Spinal cord (tissue), 10 donors: ENCODE measurements around the gene NCLN. TPM values are rescaled to one million over a fixed set of nuclear protein-coding genes. Genes with fewer than 3 reads are reported as not detected.

Experiments used
- DNase-seq, 6 donors: peaks; one replicate each; pipeline versions ENCODE4 v3.0.0 to v3.0.0-alpha.2; 2013 to 2015; ENCODE audit warnings: low spot score in 6 of 6, low read depth in 4 of 6
- H3K27ac ChIP-seq: one replicate; pipeline ENCODE4 v1.5.1; 2013; ENCODE audit warnings: low read depth, low read length, control low read depth
- H3K27me3 ChIP-seq: one replicate; pipeline ENCODE4 v1.6.1; 2013; ENCODE audit warnings: low read length; ENCODE audit not compliant: control insufficient read depth, insufficient read depth
- H3K36me3 ChIP-seq: one replicate; pipeline ENCODE4 v1.6.1; 2013; ENCODE audit warnings: low read length; ENCODE audit not compliant: control insufficient read depth, insufficient read depth
- H3K4me1 ChIP-seq: one replicate; pipeline ENCODE4 v1.6.1; 2013; ENCODE audit warnings: low read length; ENCODE audit not compliant: control insufficient read depth, insufficient read depth
- H3K4me3 ChIP-seq: one replicate; pipeline ENCODE4 v1.5.1; 2013; ENCODE audit warnings: low read depth, low read length, control low read depth
- H3K9me3 ChIP-seq: one replicate; pipeline ENCODE4 v1.6.1; 2013; ENCODE audit warnings: low read length; ENCODE audit not compliant: control insufficient read depth, insufficient read depth
- WGBS: methylation state at CpG from one replicate; pipeline ENCODE4 v1.1.5; 2013; ENCODE audit warnings: missing lambda C conversion rate; ENCODE audit not compliant: insufficient coverage; 5-methylcytosine and 5-hydroxymethylcytosine counted together
- polyA plus RNA-seq, 2 donors: library from polyadenylated mRNA; unstranded; fragments of 120-200 nt; gene quantifications; one replicate each; pipeline ENCODE4 v1.2.1, GENCODE V29; 2013; ENCODE audit not compliant: insufficient read length in 2 of 2
- total RNA-seq, 2 donors: library from RNA; depleted of rRNA in 1 of 2; stranded (reverse); fragments of 120-200 nt in 1 of 2; fragments of >200 nt in 1 of 2; gene quantifications; one replicate each; pipeline versions ENCODE4 v1.2.3 to v1.2.4, GENCODE V29; 2013 to 2014
- donor health status: healthy.

NCLN gene
- total and polyA plus RNA-seq, 4 donors: 12.1 to 55.4 (median 31.2) TPM

- no peaks in the 10 kb centered on the region for H3K27me3 ChIP-seq
- H3K27ac ChIP-seq: no peak overlapping the region
- H3K4me1 ChIP-seq: peaks cover under 1% of the 10 kb centered on the region
- no peaks in the 10 kb centered on the region for H3K9me3 ChIP-seq
- no peak for DNase-seq
- H3K4me3 ChIP-seq: no peak overlapping the region
- WGBS: 88% methylated on average over 51 of the region's 52 CpGs
- H3K36me3 ChIP-seq: no peaks in the 10 kb centered on the region
Measured at GRCh38 chr19:3178973-3179738, 6.6 kb upstream of the NCLN start.

GRCh38 chr19:3179739-3180293 is 5.9 kb upstream of the NCLN start:
- H3K9me3 ChIP-seq: no peaks in the 10 kb centered on the region
- no peaks in the 10 kb centered on the region for H3K36me3 ChIP-seq
- H3K4me1 ChIP-seq: peaks cover 7% of the 10 kb centered on the region
- DNase-seq: no peak
- H3K4me3 ChIP-seq: no peak overlapping the region
- H3K27me3 ChIP-seq: no peaks in the 10 kb centered on the region
- no peak overlapping the region for H3K27ac ChIP-seq
- 86% methylated on average over 31 of the region's 31 CpGs for WGBS

GRCh38 chr19:3183721-3184641 is 1.7 kb upstream of the NCLN start:
- 74% methylated on average over 13 of the region's 13 CpGs for WGBS
- Histone ChIP-seq H3K4me1 (peaks cover 29% of the 10 kb centered on the region), H3K27me3 (no peaks in the 10 kb centered on the region), H3K27ac (no peak overlapping the region), H3K36me3 (peaks cover 16% of the 10 kb centered on the region), H3K9me3 (no peaks in the 10 kb centered on the region), H3K4me3 (no peak overlapping the region)
- no peak for DNase-seq

GRCh38 chr19:3184847-3185460 is 776 bp upstream of the NCLN start:
- H3K4me3 ChIP-seq: peak overlapping the region; percentile 72
- no peaks in the 10 kb centered on the region for H3K27me3 ChIP-seq
- H3K9me3 ChIP-seq: no peaks in the 10 kb centered on the region
- H3K27ac ChIP-seq: peak overlapping the region; percentile 85
- peaks cover 32% of the 10 kb centered on the region for H3K4me1 ChIP-seq
- 31% methylated on average over 5 of the region's 14 CpGs for WGBS
- DNase-seq: peak in 1 of 6 donors; percentile 1
- peaks cover 26% of the 10 kb centered on the region for H3K36me3 ChIP-seq

GRCh38 chr19:3186160-3186688 is 494 bp downstream of the NCLN start:
- peak in 1 of 6 donors; percentile 19 for DNase-seq
- H3K4me1 ChIP-seq: peaks cover 32% of the 10 kb centered on the region

GRCh38 chr19:3186891-3187661 is 1.3 kb downstream of the NCLN start:
- Histone ChIP-seq H3K27ac (no peak overlapping the region), H3K4me3 (peak overlapping the region; percentile 72), H3K36me3 (peaks cover 43% of the 10 kb centered on the region), H3K9me3 (no peaks in the 10 kb centered on the region), H3K27me3 (no peaks in the 10 kb centered on the region), H3K4me1 (peaks cover 32% of the 10 kb centered on the region)
- 79% methylated on average over 22 of the region's 23 CpGs for WGBS
- DNase-seq: no peak

More at GRCh38 chr19:3186160-3186688, 494 bp downstream of the NCLN start:
- Histone ChIP-seq H3K4me3 (peak overlapping the region; percentile 72), H3K9me3 (no peaks in the 10 kb centered on the region), H3K36me3 (peaks cover 38% of the 10 kb centered on the region), H3K27ac (no peak overlapping the region), H3K27me3 (no peaks in the 10 kb centered on the region)
- WGBS: under 1% methylated on average over 38 of the region's 38 CpGs

- H3K36me3 ChIP-seq: peaks cover 50% of the 10 kb centered on the region
- H3K27ac ChIP-seq: no peak overlapping the region
- WGBS: 89% methylated on average over 36 of the region's 36 CpGs
- H3K4me1 ChIP-seq: peaks cover 32% of the 10 kb centered on the region
- no peaks in the 10 kb centered on the region for H3K27me3 ChIP-seq
- no peaks in the 10 kb centered on the region for H3K9me3 ChIP-seq
- H3K4me3 ChIP-seq: no peak overlapping the region
- no peak for DNase-seq
Measured at GRCh38 chr19:3187662-3188511, 2.2 kb downstream of the NCLN start.
